Stimulated activated naive B cell treated with anti-CD40 and anti-IgM and Interleukin-4, amounts not matched to agents 10 μg/mL and 1 μg/mL and 100 μg/mL, for 72 hours (primary cell): Measurements from ENCODE around the gene RPAIN.
A peak's percentile ranks its signal among the peaks of the same experiment; 100 is the strongest.

Experiments
- ATAC-seq, 2 donors: fragments of 150-1000 bp; cut with Tn5 transposase; replicated peaks; 2 replicates each; pipeline ENCODE4 v1.10.0; 2021; ENCODE audit warnings: moderate library complexity in 1 of 2
- DNase-seq: peaks from one replicate; pipeline ENCODE4 v3.0.0; 2021
- H3K27ac Mint-ChIP-seq: one replicate; pipeline ENCODE4 v1.8.0; 2022; ENCODE audit warnings: mild to moderate bottlenecking, mixed read lengths
- H3K27me3 Mint-ChIP-seq, 2 donors: one replicate each; pipeline ENCODE4 v1.8.0; 2022; ENCODE audit warnings: mixed read lengths in 2 of 2
- H3K36me3 Mint-ChIP-seq, 2 donors: one replicate each; pipeline ENCODE4 v1.8.0; 2022; ENCODE audit warnings: mixed read lengths in 2 of 2, mild to moderate bottlenecking in 1 of 2
- H3K4me1 Mint-ChIP-seq, 2 donors: one replicate each; pipeline ENCODE4 v1.8.0; 2022; ENCODE audit warnings: mixed read lengths in 2 of 2, mild to moderate bottlenecking in 1 of 2
- H3K4me3 Mint-ChIP-seq, 2 donors: one replicate each; pipeline ENCODE4 v1.8.0; 2022; ENCODE audit warnings: mild to moderate bottlenecking in 2 of 2, mixed read lengths in 2 of 2, moderate library complexity in 1 of 2
- H3K9me3 Mint-ChIP-seq, 2 donors: one replicate each; pipeline ENCODE4 v1.8.0; 2022; ENCODE audit warnings: mixed read lengths in 2 of 2, mild to moderate bottlenecking in 1 of 2

RPAIN gene, protein sequence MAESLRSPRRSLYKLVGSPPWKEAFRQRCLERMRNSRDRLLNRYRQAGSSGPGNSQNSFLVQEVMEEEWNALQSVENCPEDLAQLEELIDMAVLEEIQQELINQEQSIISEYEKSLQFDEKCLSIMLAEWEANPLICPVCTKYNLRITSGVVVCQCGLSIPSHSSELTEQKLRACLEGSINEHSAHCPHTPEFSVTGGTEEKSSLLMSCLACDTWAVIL

DNA sequence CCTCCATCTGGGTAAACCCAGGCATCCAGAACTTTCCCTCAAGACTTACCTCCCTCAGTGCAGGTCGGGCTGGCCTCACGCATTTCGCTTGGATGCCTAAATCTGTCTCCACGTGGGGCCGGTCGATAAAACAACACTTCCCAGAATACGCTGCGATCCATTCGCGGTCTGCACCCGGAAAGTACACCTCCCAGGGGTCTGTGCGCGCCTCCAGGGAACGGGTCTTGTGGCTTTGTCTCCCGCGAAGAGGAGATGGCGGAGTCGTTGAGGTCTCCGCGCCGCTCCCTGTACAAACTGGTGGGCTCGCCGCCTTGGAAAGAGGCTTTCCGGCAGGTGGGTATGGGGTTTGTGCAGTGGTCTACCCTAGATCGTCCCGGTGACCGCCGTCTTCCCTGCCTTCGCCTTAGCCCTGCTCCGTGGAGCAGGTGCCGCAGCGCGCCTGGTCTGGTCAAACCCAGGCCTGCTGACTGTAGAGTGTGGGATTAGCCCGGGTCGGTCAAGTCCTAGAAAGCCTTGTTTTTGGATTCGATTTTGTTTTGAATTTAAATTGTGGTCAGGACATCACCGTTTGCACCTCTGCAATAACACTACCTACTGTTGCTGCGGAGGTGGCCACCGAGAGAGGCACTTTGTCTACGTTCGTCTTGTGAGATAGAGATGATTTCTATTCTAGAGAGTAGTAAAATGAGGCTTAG is at the start of gene RPAIN:
Gene RPAIN (plus strand): TSS at position 224 of the 695 bp plus-strand sequence. CDS start 29 bp downstream, at position 253.
- peak within 1 kb of the TSS; percentile 93 to 98 for H3K4me3 Mint-ChIP-seq
- peaks cover 23 to 45% of the 10 kb centered on the region in 2 donors for H3K36me3 Mint-ChIP-seq
- H3K9me3 Mint-ChIP-seq: no peaks in the 10 kb centered on the region
- ATAC-seq (peak; percentile 67 to 72), DNase-seq (peak; percentile 83)
- H3K27ac Mint-ChIP-seq: peak within 1 kb of the TSS; percentile 98
- H3K4me1 Mint-ChIP-seq: peaks cover 13 to 32% of the 10 kb centered on the region in 2 donors
- no peaks in the 10 kb centered on the region for H3K27me3 Mint-ChIP-seq

DNA sequence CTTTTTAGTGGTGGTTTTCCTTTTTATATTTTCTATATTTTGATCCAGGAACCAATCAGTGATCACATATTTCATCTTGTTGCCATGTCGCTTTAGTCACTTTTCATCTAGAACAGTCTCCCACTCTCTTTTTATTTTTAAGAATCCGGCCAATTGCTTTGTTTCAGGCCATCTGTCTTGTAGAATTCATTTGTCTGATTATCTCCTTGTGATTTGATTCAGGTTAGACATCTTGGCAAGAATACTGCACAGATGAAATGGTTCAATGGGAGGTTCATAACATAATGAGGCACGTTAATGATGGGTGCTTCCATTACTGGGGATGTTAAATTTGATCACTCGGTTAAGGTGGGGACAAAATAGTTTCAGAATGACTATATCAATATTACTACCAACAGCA is 49.6 kb upstream of the RPAIN start:
- H3K27ac Mint-ChIP-seq: peak overlapping the region; percentile 72

GRCh38 chr17:5373112-5373511 is 46.9 kb upstream of the RPAIN start:
- DNase-seq: no peak
- Mint-ChIP-seq H3K9me3 (no peaks in the 10 kb centered on the region), H3K4me1 (no peaks in the 10 kb centered on the region), H3K36me3 (peaks cover 28 to 57% of the 10 kb centered on the region in 2 donors), H3K27me3 (no peaks in the 10 kb centered on the region), H3K27ac (peak overlapping the region; percentile 27), H3K4me3 (no peak overlapping the region)
- ATAC-seq: peak; percentile 5 to 85

More for the DNA sequence above, 49.6 kb upstream of the RPAIN start:
- no peak for ATAC-seq
- Mint-ChIP-seq H3K9me3 (no peaks in the 10 kb centered on the region), H3K27me3 (no peaks in the 10 kb centered on the region), H3K36me3 (peaks cover 33 to 61% of the 10 kb centered on the region in 2 donors), H3K4me3 (no peak overlapping the region), H3K4me1 (peaks cover 0 to 3% of the 10 kb centered on the region in 2 donors)
- DNase-seq: no peak

DNA sequence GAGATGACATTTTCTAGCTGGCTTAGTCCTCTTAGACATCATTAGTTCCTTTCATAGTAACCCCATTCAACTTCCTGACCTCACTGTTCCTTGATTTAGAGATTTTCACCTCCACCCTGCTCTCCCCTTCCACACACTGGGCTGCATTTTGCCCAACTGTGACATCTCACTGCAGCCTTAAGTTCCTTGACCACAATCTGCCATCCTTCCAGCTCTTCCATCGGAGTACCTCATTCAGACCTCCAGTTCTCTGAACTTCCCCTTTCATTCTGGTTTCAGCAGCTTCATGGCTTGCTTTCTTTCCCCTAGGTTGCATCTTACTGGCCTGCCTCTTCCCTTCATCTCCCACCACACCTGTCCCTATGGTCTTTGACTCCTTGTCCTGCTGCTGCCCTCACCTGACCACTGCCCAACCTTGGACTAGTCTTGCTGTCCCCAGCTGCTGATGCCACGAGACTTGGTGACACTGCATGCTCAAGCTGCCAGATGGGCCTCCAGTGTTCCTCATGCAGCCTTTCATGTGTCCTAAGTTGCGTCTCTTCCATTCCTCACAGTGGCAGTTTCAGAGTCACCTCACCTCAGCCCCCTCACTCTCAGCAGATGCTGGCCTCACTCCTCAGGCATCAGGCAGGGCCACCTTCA is 41.3 kb upstream of the RPAIN start:
- peaks cover 13 to 15% of the 10 kb centered on the region in 2 donors for H3K4me1 Mint-ChIP-seq
- peak overlapping the region; percentile 87 for H3K27ac Mint-ChIP-seq
- peak; percentile 22 to 48 for ATAC-seq
- DNase-seq: no peak
- no peaks in the 10 kb centered on the region for H3K9me3 Mint-ChIP-seq
- no peaks in the 10 kb centered on the region for H3K27me3 Mint-ChIP-seq
- peaks cover 48 to 60% of the 10 kb centered on the region in 2 donors for H3K36me3 Mint-ChIP-seq
- H3K4me3 Mint-ChIP-seq: peak overlapping the region in 1 of 2 donors; percentile 37

- DNase-seq: no peak
- H3K36me3 Mint-ChIP-seq: peaks cover 43 to 57% of the 10 kb centered on the region in 2 donors
- H3K9me3 Mint-ChIP-seq: no peaks in the 10 kb centered on the region
- H3K4me1 Mint-ChIP-seq: peaks cover 13 to 15% of the 10 kb centered on the region in 2 donors
- peak overlapping the region; percentile 87 for H3K27ac Mint-ChIP-seq
- ATAC-seq: no peak
- H3K4me3 Mint-ChIP-seq: no peak overlapping the region
- no peaks in the 10 kb centered on the region for H3K27me3 Mint-ChIP-seq
These were observed 40.5 kb upstream of the RPAIN start for GRCh38 chr17:5379351-5380107.

DNA sequence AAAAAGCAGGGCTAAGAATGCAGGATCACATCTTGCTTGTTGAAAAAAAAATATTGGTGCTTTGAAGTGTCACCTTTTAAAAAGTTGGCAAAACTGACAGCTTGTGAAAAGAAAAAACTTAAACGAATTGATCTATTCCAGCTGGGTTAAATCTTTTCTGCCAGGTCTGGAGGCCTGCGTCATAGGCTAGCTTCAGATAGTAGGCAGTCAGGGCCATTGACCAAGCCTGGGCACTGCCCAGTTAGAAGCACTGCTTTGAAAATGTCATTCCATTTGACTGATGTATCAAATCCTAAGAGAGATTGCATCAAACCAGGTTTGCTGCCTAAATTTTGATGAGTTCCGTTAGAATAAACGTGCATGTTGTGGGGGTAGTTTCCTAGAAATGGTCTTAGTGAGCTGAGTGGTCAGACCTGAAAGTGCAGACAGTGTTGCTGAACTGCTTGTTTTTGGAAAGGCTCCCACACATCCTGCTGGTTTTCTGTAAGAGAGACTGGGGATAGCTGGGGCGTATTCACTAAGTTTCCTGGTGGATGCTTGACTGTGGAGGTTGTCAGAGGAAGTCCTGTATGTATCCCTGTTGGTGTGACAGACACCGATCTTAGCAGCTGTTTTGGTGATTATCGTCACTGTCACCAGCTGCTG is 39.4 kb upstream of the RPAIN start:
- Mint-ChIP-seq H3K27me3 (no peaks in the 10 kb centered on the region), H3K4me1 (peaks cover 13 to 15% of the 10 kb centered on the region in 2 donors), H3K27ac (peak overlapping the region; percentile 87), H3K36me3 (peaks cover 43 to 52% of the 10 kb centered on the region in 2 donors), H3K9me3 (no peaks in the 10 kb centered on the region), H3K4me3 (no peak overlapping the region)
- ATAC-seq (no peak), DNase-seq (no peak)

DNA sequence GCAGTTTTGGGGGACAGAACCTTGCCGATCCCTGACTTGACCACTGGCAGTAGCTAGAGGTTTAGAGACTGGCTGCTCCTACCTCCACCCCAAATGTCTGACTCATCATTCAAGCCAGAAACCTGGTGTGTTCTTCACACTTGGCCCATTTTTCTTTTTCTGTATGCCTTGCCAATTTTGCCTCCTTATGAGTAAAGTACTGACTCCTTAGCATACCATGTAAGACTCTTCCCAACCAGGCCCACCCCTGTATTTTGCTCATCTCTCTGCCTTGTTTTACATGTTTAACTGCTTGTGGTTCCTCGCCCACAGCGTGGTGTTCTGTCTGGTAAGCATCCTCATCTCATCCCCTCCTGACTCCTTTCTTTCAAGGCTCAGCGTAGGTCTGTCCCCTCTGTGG is 38.4 kb upstream of the RPAIN start:
- DNase-seq (no peak), ATAC-seq (peak in 1 of 2 donors; percentile 8)
- Mint-ChIP-seq H3K27me3 (no peaks in the 10 kb centered on the region), H3K4me3 (peak overlapping the region in 1 of 2 donors; percentile 22), H3K4me1 (peaks cover 13 to 15% of the 10 kb centered on the region in 2 donors), H3K27ac (peak overlapping the region; percentile 70), H3K36me3 (peaks cover 42 to 52% of the 10 kb centered on the region in 2 donors), H3K9me3 (no peaks in the 10 kb centered on the region)

DNA sequence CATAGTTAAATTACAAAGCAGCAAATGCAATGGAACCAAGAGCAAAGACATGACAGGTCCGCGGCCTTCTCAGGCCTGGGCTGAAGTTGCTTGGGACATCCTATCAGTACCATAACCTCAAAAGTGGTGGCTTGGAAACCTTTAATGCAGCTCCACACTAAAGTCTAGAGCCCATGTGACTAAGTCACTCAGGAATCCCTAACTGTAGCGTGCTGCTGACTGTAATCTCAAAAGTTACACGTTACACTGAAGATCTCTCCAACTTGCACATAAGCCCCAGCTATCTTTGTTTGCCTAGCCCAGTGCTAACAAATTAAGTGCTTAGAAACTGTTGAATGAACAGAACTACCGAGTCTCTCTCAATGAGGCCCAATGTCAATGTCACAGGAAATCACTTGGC is 28.3 kb upstream of the RPAIN start:
- Mint-ChIP-seq H3K9me3 (peaks cover 0 to 3% of the 10 kb centered on the region in 2 donors), H3K36me3 (peaks cover 22 to 45% of the 10 kb centered on the region in 2 donors), H3K27me3 (no peaks in the 10 kb centered on the region), H3K4me1 (peaks cover 5 to 6% of the 10 kb centered on the region in 2 donors), H3K27ac (peak overlapping the region; percentile 6), H3K4me3 (no peak overlapping the region)
- ATAC-seq (no peak), DNase-seq (no peak)

DNA sequence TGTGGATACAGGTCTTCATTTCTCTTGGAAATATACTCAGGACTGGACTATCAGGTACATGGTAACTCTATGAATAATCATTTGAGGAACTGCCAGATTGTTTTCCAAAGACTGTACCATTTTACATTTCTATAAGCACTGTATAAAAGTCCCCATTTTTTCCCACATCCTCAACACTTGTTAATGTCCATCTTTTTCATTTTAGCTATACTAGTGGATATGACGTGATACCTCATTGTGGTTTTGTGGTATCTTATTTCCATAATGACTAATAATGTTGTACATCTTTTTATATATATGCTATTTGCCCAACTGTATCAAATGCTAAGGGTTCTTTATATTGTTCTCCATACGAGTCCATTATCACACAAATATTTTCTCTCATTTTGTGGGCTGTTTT is 23.4 kb upstream of the RPAIN start:
- Mint-ChIP-seq H3K9me3 (no peaks in the 10 kb centered on the region), H3K27me3 (no peaks in the 10 kb centered on the region), H3K4me3 (no peak overlapping the region), H3K36me3 (peaks cover 27 to 48% of the 10 kb centered on the region in 2 donors), H3K27ac (peak overlapping the region; percentile 62), H3K4me1 (peaks cover 0 to 2% of the 10 kb centered on the region in 2 donors)
- ATAC-seq (peak; percentile 55 to 79), DNase-seq (no peak)

DNA sequence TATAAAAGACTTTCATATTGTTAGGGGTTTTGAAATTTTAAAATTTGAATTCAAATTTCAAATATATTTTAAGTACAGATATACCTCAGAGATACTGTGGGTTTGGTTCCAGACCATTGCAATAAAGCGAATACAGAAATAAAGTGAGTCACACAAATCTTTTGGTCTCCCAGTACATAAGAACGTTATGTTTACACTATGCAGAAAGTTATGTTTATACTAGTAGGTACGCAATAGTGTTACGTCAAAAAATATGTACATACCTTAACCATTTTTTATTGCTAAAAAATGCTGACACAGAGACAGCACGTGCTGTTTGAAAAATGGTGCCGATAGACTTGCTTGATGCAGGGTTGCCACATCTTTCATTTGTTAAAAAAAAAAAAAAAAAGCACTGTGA is 20.2 kb upstream of the RPAIN start:
- Mint-ChIP-seq H3K27ac (no peak overlapping the region), H3K4me1 (peaks cover 0 to 2% of the 10 kb centered on the region in 2 donors), H3K36me3 (peaks cover 23 to 40% of the 10 kb centered on the region in 2 donors), H3K27me3 (no peaks in the 10 kb centered on the region), H3K4me3 (no peak overlapping the region), H3K9me3 (no peaks in the 10 kb centered on the region)
- DNase-seq (no peak), ATAC-seq (no peak)

DNA sequence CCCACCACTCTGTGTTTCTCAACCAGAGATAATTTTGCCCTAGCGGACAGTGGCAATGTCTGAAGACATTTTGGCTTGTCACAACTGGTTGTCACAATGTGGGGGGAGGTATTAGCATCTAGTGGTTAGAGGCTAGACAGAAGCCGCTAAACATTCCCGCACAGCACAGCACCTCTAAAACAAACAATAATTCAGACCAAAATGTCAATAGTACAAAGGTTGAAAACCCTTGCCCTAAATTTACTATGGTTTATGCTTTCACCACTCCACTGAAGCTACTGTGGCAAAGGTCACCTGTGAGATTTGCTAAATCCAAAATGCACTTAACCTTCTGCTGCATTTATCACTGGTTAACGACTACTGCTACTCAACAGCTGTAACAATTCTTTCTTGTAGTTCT is 14.6 kb upstream of the RPAIN start:
- Mint-ChIP-seq H3K27me3 (no peaks in the 10 kb centered on the region), H3K27ac (peak overlapping the region; percentile 71), H3K4me1 (peaks cover 5 to 9% of the 10 kb centered on the region in 2 donors), H3K9me3 (no peaks in the 10 kb centered on the region), H3K36me3 (peaks cover 11 to 24% of the 10 kb centered on the region in 2 donors), H3K4me3 (no peak overlapping the region)
- DNase-seq: no peak
- no peak for ATAC-seq

GRCh38 chr17:5408186-5408585 is 11.8 kb upstream of the RPAIN start:
- no peak for DNase-seq
- peaks cover 30 to 36% of the 10 kb centered on the region in 2 donors for H3K36me3 Mint-ChIP-seq
- no peak overlapping the region for H3K27ac Mint-ChIP-seq
- no peak overlapping the region for H3K4me3 Mint-ChIP-seq
- H3K9me3 Mint-ChIP-seq: no peaks in the 10 kb centered on the region
- peaks cover 22 to 32% of the 10 kb centered on the region in 2 donors for H3K4me1 Mint-ChIP-seq
- H3K27me3 Mint-ChIP-seq: no peaks in the 10 kb centered on the region
- no peak for ATAC-seq

- Mint-ChIP-seq H3K36me3 (peaks cover 31 to 37% of the 10 kb centered on the region in 2 donors), H3K4me3 (peak overlapping the region; percentile 49 to 70)
These were observed 9.2 kb upstream of the RPAIN start for GRCh38 chr17:5410594-5411272.

More at GRCh38 chr17:5410594-5411272, 9.2 kb upstream of the RPAIN start:
- Mint-ChIP-seq H3K4me1 (peaks cover 27 to 38% of the 10 kb centered on the region in 2 donors), H3K27ac (peak overlapping the region; percentile 77), H3K27me3 (no peaks in the 10 kb centered on the region), H3K9me3 (no peaks in the 10 kb centered on the region)
- ATAC-seq (peak; percentile 52 to 69), DNase-seq (no peak)
